Colonic mucosa (tissue), 4 donors: ENCODE data around the gene STT3B. TPM values are rescaled to one million over a fixed set of nuclear protein-coding genes. Genes with fewer than 3 reads are reported as not detected.

Experiments
- DNase-seq: peaks from one replicate; pipeline ENCODE4 v3.0.0-alpha.2; 2020
- H3K27ac ChIP-seq: fragments of 200-600 bp; one replicate; pipeline ENCODE4 v1.8.0; 2021
- H3K27me3 ChIP-seq: fragments of 200-600 bp; one replicate; pipeline ENCODE4 v1.8.0; 2021
- H3K36me3 ChIP-seq: fragments of 200-600 bp; one replicate; pipeline ENCODE4 v1.8.0; 2021
- H3K4me1 ChIP-seq: fragments of 200-600 bp; one replicate; pipeline ENCODE4 v1.8.0; 2021; ENCODE audit warnings: mild to moderate bottlenecking
- H3K4me3 ChIP-seq: fragments of 200-600 bp; one replicate; pipeline ENCODE4 v1.8.0; 2021
- H3K9ac ChIP-seq, 2 donors: one replicate each; pipeline ENCODE4 v1.7.0; 2013; ENCODE audit warnings: control low read depth in 2 of 2, low read depth in 2 of 2, low read length in 2 of 2
- H3K9me3 ChIP-seq: fragments of 200-600 bp; one replicate; pipeline ENCODE4 v1.8.0; 2021
- CTCF ChIP-seq: fragments of 200-600 bp; IDR thresholded peaks from one replicate; pipeline ENCODE4 v1.8.0; 2022; ENCODE audit warnings: antibody characterized with exemption, mild to moderate bottlenecking
- intact Hi-C: fragments of 100-400 bp; cut with DNase I; formaldehyde crosslinking; loops from one replicate; pipeline ENCODE4 v1.14.1; 2022
- total RNA-seq, 2 donors: library from RNA; stranded (reverse); fragmentation: NEBNext Ultra II Directional in 1 of 2; extraction: Animal tissue kit (Norgen Biotek cat#: 25700) in 1 of 2; gene quantifications; one replicate each; pipeline ENCODE4 v1.2.1, GENCODE V29; 2021
- donor health status: healthy.
- donor health status: DM: no; HTN: no; CAD: no.
- donor health status: DM: no; HTN: no; CAD: no.

The STT3B gene
- total RNA-seq, 2 donors from 2014 or later = 118 to 143 TPM

GRCh38 chr3:31645256-31645655 is 112.5 kb downstream of the STT3B start:
- intact Hi-C loops = no loop called here
- Histone ChIP-seq H3K4me3 (no peak overlapping the region), H3K36me3 (no peaks in the 10 kb centered on the region), H3K9ac (no peak overlapping the region), H3K27me3 (no peaks in the 10 kb centered on the region), H3K4me1 (no peaks in the 10 kb centered on the region), H3K9me3 (no peaks in the 10 kb centered on the region), H3K27ac (no peak overlapping the region)
- no peak for TF ChIP-seq CTCF
- DNase-seq = no peak

- H3K9ac ChIP-seq = no peak overlapping the region
- no peaks in the 10 kb centered on the region for H3K4me1 ChIP-seq
- H3K27ac ChIP-seq = no peak overlapping the region
- H3K27me3 ChIP-seq = no peaks in the 10 kb centered on the region
- no peak overlapping the region for H3K4me3 ChIP-seq
- TF ChIP-seq CTCF = no peak
- intact Hi-C loops = no loop called here
- no peaks in the 10 kb centered on the region for H3K9me3 ChIP-seq
- no peaks in the 10 kb centered on the region for H3K36me3 ChIP-seq
- DNase-seq = no peak
These were observed 115.7 kb downstream of the STT3B start for GRCh38 chr3:31648286-31648968.

- Histone ChIP-seq H3K36me3 (no peaks in the 10 kb centered on the region), H3K4me3 (no peak overlapping the region), H3K4me1 (no peaks in the 10 kb centered on the region), H3K9ac (no peak overlapping the region), H3K27me3 (no peaks in the 10 kb centered on the region), H3K9me3 (no peaks in the 10 kb centered on the region), H3K27ac (no peak overlapping the region)
- no peak for DNase-seq
- no peak for TF ChIP-seq CTCF
- intact Hi-C loops = no loop called here
These were observed 119.6 kb downstream of the STT3B start for GRCh38 chr3:31652296-31652695.

GRCh38 chr3:31653464-31653863 is 120.7 kb downstream of the STT3B start:
- Histone ChIP-seq H3K27ac (no peak overlapping the region), H3K4me1 (no peaks in the 10 kb centered on the region), H3K4me3 (no peak overlapping the region), H3K36me3 (no peaks in the 10 kb centered on the region), H3K9me3 (no peaks in the 10 kb centered on the region), H3K27me3 (no peaks in the 10 kb centered on the region), H3K9ac (no peak overlapping the region)
- DNase-seq = no peak
- TF ChIP-seq CTCF = no peak
- intact Hi-C loops = no loop called here

GRCh38 chr3:31654998-31655397 is 122.3 kb downstream of the STT3B start:
- Histone ChIP-seq H3K9ac (no peak overlapping the region), H3K4me1 (no peaks in the 10 kb centered on the region), H3K9me3 (no peaks in the 10 kb centered on the region), H3K4me3 (no peak overlapping the region), H3K27ac (no peak overlapping the region), H3K36me3 (no peaks in the 10 kb centered on the region), H3K27me3 (no peaks in the 10 kb centered on the region)
- TF ChIP-seq CTCF = no peak
- intact Hi-C loops = no loop called here
- no peak for DNase-seq
